Activated CD8-positive, alpha-beta T cell treated with anti-CD3 and anti-CD28 coated beads for 36 hours (primary cell): ENCODE data around the gene SLF1. TPM values are rescaled to one million over a fixed set of nuclear protein-coding genes. Genes with fewer than 3 reads are reported as not detected.

Experiments used
- ATAC-seq: fragments of 200-7000 bp; cut with Tn5 transposase; one replicate; pipeline ENCODE4 v1.10.0; 2021; ENCODE audit warnings: mild to moderate bottlenecking, moderate library complexity
- CTCF ChIA-PET: fragments of 350-600 bp; sonication (Branson Sonifier 250); formaldehyde crosslinking; loops from one replicate; lab custom pipeline; 2021; ENCODE audit warnings: antibody characterized with exemption; lab: Charles Lee
- POLR2A ChIA-PET: fragments of 350-600 bp; sonication (Branson Sonifier 250); formaldehyde crosslinking; loops from one replicate; lab custom pipeline; 2021; ENCODE audit warnings: antibody characterized with exemption; lab: Charles Lee
- DNase-seq: peaks from one replicate; pipeline ENCODE4 v3.0.0-alpha.2; 2020
- H3K27ac Mint-ChIP-seq: one replicate; pipeline ENCODE4 v1.8.0; 2021; ENCODE audit warnings: mild to moderate bottlenecking, mixed read lengths
- H3K27me3 Mint-ChIP-seq: one replicate; pipeline ENCODE4 v1.8.0; 2021; ENCODE audit warnings: mixed read lengths
- H3K36me3 Mint-ChIP-seq: one replicate; pipeline ENCODE4 v1.8.0; 2021; ENCODE audit warnings: low read depth, mixed read lengths
- H3K4me1 Mint-ChIP-seq: one replicate; pipeline ENCODE4 v1.8.0; 2021; ENCODE audit warnings: low read depth, mixed read lengths
- H3K4me3 Mint-ChIP-seq: one replicate; pipeline ENCODE4 v1.8.0; 2021; ENCODE audit warnings: mild to moderate bottlenecking, moderate library complexity, mixed read lengths
- H3K9me3 Mint-ChIP-seq: one replicate; pipeline ENCODE4 v1.8.0; 2021; ENCODE audit warnings: mixed read lengths
- CTCF ChIP-seq: fragments of 200-600 bp; IDR thresholded peaks from one replicate; pipeline ENCODE4 v1.8.0; 2022; ENCODE audit warnings: antibody characterized with exemption, mild to moderate bottlenecking
- intact Hi-C: fragments of 100-400 bp; cut with micrococcal nuclease; formaldehyde crosslinking; loops from one replicate; pipeline ENCODE4 v1.10.0; 2022
- total RNA-seq, 2 experiments: library from RNA; stranded (reverse); gene quantifications; one replicate each; pipeline ENCODE4 v1.2.3, GENCODE V29; 2021

Gene SLF1
- total RNA-seq, 2 experiments from 2014 or later: 11.5 to 14.5 TPM

GRCh38 chr5:94658272-94658671, 39.8 kb downstream of the SLF1 start:
- peaks cover 57% of the 10 kb centered on the region for H3K36me3 Mint-ChIP-seq
- H3K27ac Mint-ChIP-seq: no peak overlapping the region
- ATAC-seq (no peak), DNase-seq (no peak)
- H3K4me3 Mint-ChIP-seq: no peak overlapping the region
- CTCF ChIA-PET: no interaction called here
- H3K4me1 Mint-ChIP-seq: no peaks in the 10 kb centered on the region
- intact Hi-C loops: no loop called here
- TF ChIP-seq CTCF: no peak
- POLR2A ChIA-PET: interaction anchor here (0.7 kb wide), 1 partner anchor 768 kb away, joined by 3 read pairs; no protein-coding TSS in a partner anchor
- no peaks in the 10 kb centered on the region for H3K27me3 Mint-ChIP-seq
- H3K9me3 Mint-ChIP-seq: peaks cover 32% of the 10 kb centered on the region

- no peak for DNase-seq
- Mint-ChIP-seq H3K4me3 (no peak overlapping the region), H3K4me1 (no peaks in the 10 kb centered on the region), H3K27me3 (no peaks in the 10 kb centered on the region), H3K9me3 (peaks cover 23% of the 10 kb centered on the region), H3K27ac (no peak overlapping the region), H3K36me3 (peaks cover 41% of the 10 kb centered on the region)
- no peak for ATAC-seq
- POLR2A ChIA-PET: no interaction called here
- no peak for TF ChIP-seq CTCF
- intact Hi-C loops: no loop called here
- CTCF ChIA-PET: interaction anchor here (1.0 to 1.4 kb wide), 2 partner anchors 9 to 15 kb away, joined by 3 read pairs; no protein-coding TSS in a partner anchor
Observed at GRCh38 chr5:94660506-94660905, 42.0 kb downstream of the SLF1 start.

GRCh38 chr5:94661086-94661485, 42.6 kb downstream of the SLF1 start:
- DNase-seq: no peak
- POLR2A ChIA-PET: no interaction called here
- H3K4me1 Mint-ChIP-seq: no peaks in the 10 kb centered on the region
- no peak for TF ChIP-seq CTCF
- H3K36me3 Mint-ChIP-seq: peaks cover 35% of the 10 kb centered on the region
- CTCF ChIA-PET: interaction anchor here (1.0 to 1.4 kb wide), 2 partner anchors 9 to 14 kb away, joined by 3 read pairs; no protein-coding TSS in a partner anchor
- intact Hi-C loops: no loop called here
- H3K4me3 Mint-ChIP-seq: no peak overlapping the region
- ATAC-seq: no peak
- peaks cover 23% of the 10 kb centered on the region for H3K9me3 Mint-ChIP-seq
- no peak overlapping the region for H3K27ac Mint-ChIP-seq
- no peaks in the 10 kb centered on the region for H3K27me3 Mint-ChIP-seq

GRCh38 chr5:94667937-94668336, 49.5 kb downstream of the SLF1 start:
- no peak overlapping the region for H3K27ac Mint-ChIP-seq
- intact Hi-C loops: no loop called here
- no peaks in the 10 kb centered on the region for H3K27me3 Mint-ChIP-seq
- H3K4me3 Mint-ChIP-seq: no peak overlapping the region
- no peak for DNase-seq
- H3K36me3 Mint-ChIP-seq: peaks cover 15% of the 10 kb centered on the region
- ChIA-PET POLR2A (no interaction called here), CTCF (interaction anchor here (1.1 kb wide), 1 partner anchor 9 kb away, joined by 3 read pairs; no protein-coding TSS in a partner anchor)
- ATAC-seq: no peak
- no peak for TF ChIP-seq CTCF
- no peaks in the 10 kb centered on the region for H3K4me1 Mint-ChIP-seq
- no peaks in the 10 kb centered on the region for H3K9me3 Mint-ChIP-seq

GRCh38 chr5:94670726-94671125, 52.3 kb downstream of the SLF1 start:
- Mint-ChIP-seq H3K36me3 (peaks cover 17% of the 10 kb centered on the region), H3K27me3 (no peaks in the 10 kb centered on the region), H3K4me3 (no peak overlapping the region), H3K9me3 (no peaks in the 10 kb centered on the region), H3K27ac (no peak overlapping the region), H3K4me1 (no peaks in the 10 kb centered on the region)
- CTCF ChIA-PET: no interaction called here
- intact Hi-C loops: no loop called here
- ATAC-seq: no peak
- DNase-seq: no peak
- no peak for TF ChIP-seq CTCF
- POLR2A ChIA-PET: no interaction called here
